AG04450 (cell line): ENCODE measurements around the gene SPATA6L. TPM values are rescaled to one million over a fixed set of nuclear protein-coding genes. Genes with fewer than 3 reads are reported as not detected.

Experiments
- CTCF ChIA-PET: fragments of 300-600, 350-600 bp; formaldehyde crosslinking; extraction: SDS; loops from one replicate; lab custom pipeline; 2022; ENCODE audit warnings: antibody characterized with exemption, inconsistent platforms; lab: Charles Lee
- POLR2A ChIA-PET: fragments of 350-600 bp; formaldehyde crosslinking; extraction: SDS; loops from one replicate; lab custom pipeline; 2021; ENCODE audit warnings: antibody characterized with exemption, inconsistent platforms; lab: Yijun Ruan, JAX
- DNase-seq: peaks from one replicate; pipeline ENCODE4 v3.0.0-alpha.2; 2011; ENCODE audit warnings: low read depth, low spot score
- H3K27ac ChIP-seq: one replicate; pipeline ENCODE4 v1.5.1; 2012; ENCODE audit warnings: low read depth, low read length, control low read depth
- H3K27me3 ChIP-seq: one replicate; pipeline ENCODE4 v1.6.0; 2012; ENCODE audit warnings: low read length; ENCODE audit not compliant: control insufficient read depth, insufficient read depth
- H3K4me3 ChIP-seq: 2 replicates; pipeline ENCODE4 v1.5.1; 2011; ENCODE audit warnings: mild to moderate bottlenecking, low read depth, low read length, control low read depth
- H3K9me3 ChIP-seq: 2 replicates; pipeline ENCODE4 v1.5.1; 2012; ENCODE audit warnings: low read length; ENCODE audit not compliant: control insufficient read depth, insufficient read depth
- polyA plus RNA-seq: library from polyadenylated mRNA; depleted of rRNA; stranded (reverse); fragments of >200 nt; gene quantifications from 2 replicates; pipeline ENCODE4 v1.2.3, GENCODE V29; 2011
- TF ChIP-seq, protein P1 (sequence below): IDR thresholded peaks from 2 replicates; pipeline ENCODE4 v1.5.1; 2011; ENCODE audit warnings: low read depth, low read length, control low read depth, inconsistent platforms

Gene SPATA6L
- polyA plus RNA-seq, 1 experiment, result 1.0 TPM

DNA sequence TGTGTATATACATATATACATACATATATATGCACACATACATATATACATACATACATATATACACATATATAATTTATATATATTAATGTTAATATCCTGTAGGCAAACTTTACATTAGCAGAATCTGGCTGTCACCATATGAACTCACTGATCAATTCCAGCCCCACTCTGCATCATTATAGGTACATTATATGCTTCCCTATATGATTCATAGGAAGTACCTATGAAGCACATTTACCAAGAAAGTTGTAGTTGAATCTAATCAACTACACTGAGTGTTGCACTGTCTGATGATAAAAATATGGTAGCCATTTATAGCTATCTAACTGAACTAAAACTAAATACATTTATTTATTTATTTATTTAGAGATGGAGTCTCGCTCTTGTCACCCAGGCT is 5.5 kb upstream of the SPATA6L start:
- DNase-seq, result no peak
- no peak overlapping the region for H3K4me3 ChIP-seq
- CTCF ChIA-PET, result interaction anchor here (0.7 kb wide), 1 partner anchor 10 kb away, joined by 3 read pairs; the partner anchor contains the start of gene PLPP6

DNA sequence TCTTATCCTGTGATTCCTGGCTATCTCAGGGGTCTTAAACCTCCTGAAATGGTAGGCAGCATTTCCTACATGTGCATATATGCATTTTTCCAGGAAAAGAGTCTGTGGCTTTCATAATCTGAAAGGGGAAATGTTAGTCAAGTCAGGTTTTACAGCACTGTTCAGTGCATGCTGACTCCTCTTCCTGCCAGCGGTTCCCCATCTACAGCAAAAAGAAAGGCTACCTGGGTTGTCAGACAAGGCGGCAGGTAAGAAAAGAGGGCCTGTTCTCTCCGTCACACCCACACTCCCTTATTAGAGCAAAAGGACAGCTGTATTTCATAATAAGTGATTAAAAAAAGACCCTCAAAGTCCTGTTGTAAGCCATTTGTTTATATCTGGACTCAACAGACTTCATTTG is 4.3 kb upstream of the SPATA6L start:
- no peak for DNase-seq
- no peak overlapping the region for H3K27ac ChIP-seq
- H3K9me3 ChIP-seq, result no peaks in the 10 kb centered on the region
- TF ChIP-seq, protein P1, sequence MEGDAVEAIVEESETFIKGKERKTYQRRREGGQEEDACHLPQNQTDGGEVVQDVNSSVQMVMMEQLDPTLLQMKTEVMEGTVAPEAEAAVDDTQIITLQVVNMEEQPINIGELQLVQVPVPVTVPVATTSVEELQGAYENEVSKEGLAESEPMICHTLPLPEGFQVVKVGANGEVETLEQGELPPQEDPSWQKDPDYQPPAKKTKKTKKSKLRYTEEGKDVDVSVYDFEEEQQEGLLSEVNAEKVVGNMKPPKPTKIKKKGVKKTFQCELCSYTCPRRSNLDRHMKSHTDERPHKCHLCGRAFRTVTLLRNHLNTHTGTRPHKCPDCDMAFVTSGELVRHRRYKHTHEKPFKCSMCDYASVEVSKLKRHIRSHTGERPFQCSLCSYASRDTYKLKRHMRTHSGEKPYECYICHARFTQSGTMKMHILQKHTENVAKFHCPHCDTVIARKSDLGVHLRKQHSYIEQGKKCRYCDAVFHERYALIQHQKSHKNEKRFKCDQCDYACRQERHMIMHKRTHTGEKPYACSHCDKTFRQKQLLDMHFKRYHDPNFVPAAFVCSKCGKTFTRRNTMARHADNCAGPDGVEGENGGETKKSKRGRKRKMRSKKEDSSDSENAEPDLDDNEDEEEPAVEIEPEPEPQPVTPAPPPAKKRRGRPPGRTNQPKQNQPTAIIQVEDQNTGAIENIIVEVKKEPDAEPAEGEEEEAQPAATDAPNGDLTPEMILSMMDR, result no peak
- ChIA-PET CTCF (no interaction called here), POLR2A (no interaction called here)
- H3K27me3 ChIP-seq, result no peaks in the 10 kb centered on the region
- H3K4me3 ChIP-seq, result no peak overlapping the region

More for the DNA sequence above, 5.5 kb upstream of the SPATA6L start:
- TF ChIP-seq, protein P1, result no peak
- Histone ChIP-seq H3K27ac (no peak overlapping the region), H3K27me3 (no peaks in the 10 kb centered on the region), H3K9me3 (no peaks in the 10 kb centered on the region)
- POLR2A ChIA-PET, result interaction anchor here (0.6 kb wide), 1 partner anchor 54 kb away, joined by 3 read pairs; no protein-coding TSS in a partner anchor

DNA sequence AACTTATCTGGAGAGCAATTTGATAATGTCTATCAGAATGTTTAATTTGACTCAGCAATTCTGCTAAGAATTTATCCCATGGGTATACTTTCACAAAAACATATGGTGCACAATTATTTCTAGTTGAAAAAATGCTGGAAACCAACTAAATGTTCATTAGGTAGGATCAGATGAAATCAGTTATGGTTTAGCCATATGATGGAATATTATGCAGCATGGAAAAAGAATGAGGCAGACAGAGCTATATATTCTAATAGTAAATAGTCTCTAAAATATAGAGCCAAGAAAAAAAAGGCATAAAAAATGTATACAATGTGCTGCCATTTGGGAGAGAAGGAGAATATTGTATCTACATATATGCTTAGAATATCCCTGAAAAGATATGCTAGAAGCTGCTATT is 3.6 kb upstream of the SPATA6L start:
- CTCF ChIA-PET, result no interaction called here

DNA sequence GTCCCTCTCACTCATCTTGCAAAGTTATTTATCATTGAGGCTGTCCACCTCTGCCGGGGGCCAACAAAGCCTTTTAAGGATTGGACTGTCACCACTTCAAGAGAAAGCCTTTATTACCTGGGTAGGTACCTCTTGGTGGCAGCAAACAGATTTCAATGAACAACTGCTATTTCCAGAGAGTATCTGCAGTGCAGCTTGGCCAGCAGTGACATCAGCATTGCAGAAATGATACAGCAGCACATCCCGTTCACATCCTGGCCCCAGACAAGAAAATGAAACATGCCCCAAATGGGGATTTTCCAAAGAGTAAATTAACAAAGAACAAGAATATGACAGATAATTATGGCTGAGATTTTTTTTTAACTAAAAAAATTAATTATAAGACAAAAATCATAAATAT is 2.3 kb upstream of the SPATA6L start:
- Histone ChIP-seq H3K27ac (no peak overlapping the region), H3K9me3 (no peaks in the 10 kb centered on the region), H3K27me3 (no peaks in the 10 kb centered on the region), H3K4me3 (no peak overlapping the region)
- TF ChIP-seq, protein P1, result no peak
- POLR2A ChIA-PET, result no interaction called here
- CTCF ChIA-PET, result no interaction called here
- no peak for DNase-seq

More for the DNA sequence above, 3.6 kb upstream of the SPATA6L start:
- POLR2A ChIA-PET, result no interaction called here
- H3K4me3 ChIP-seq, result no peak overlapping the region
- TF ChIP-seq, protein P1, result no peak
- no peaks in the 10 kb centered on the region for H3K9me3 ChIP-seq
- no peak overlapping the region for H3K27ac ChIP-seq
- no peaks in the 10 kb centered on the region for H3K27me3 ChIP-seq
- no peak for DNase-seq

DNA sequence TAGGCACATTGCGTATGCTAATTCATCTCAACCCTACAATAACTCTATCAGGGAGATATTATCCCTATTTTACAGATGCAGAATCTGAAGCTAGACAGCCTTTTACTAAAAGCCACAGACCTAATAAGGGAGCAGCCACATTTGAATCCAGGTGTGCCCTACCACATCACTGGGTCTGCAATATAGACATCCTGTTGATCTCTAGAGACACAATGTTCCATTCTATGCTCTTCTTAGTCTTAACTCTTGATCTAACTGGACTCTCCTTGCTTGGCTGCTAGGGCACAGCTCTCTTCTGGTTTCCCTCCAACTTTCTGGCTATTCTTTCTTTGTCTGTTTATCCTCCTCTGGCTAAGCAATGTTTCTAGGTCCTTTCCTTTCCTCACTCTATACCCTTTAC is 1.4 kb upstream of the SPATA6L start:
- H3K27me3 ChIP-seq, result no peaks in the 10 kb centered on the region
- no peak overlapping the region for H3K4me3 ChIP-seq
- ChIA-PET POLR2A (no interaction called here), CTCF (no interaction called here)
- TF ChIP-seq, protein P1, result no peak
- no peak for DNase-seq
- H3K27ac ChIP-seq, result no peak overlapping the region
- H3K9me3 ChIP-seq, result no peaks in the 10 kb centered on the region; the same call in 1 of the 2 replicates
